Measurements from ENCODE around the gene ST7. TPM values are rescaled to one million over a fixed set of nuclear protein-coding genes. Genes with fewer than 3 reads are reported as not detected.

The ST7 gene
- polyA plus RNA-seq, 2 of the 4 experiments (the other 2 are of a cell fraction), result 16.2 to 26.0 TPM

DNA sequence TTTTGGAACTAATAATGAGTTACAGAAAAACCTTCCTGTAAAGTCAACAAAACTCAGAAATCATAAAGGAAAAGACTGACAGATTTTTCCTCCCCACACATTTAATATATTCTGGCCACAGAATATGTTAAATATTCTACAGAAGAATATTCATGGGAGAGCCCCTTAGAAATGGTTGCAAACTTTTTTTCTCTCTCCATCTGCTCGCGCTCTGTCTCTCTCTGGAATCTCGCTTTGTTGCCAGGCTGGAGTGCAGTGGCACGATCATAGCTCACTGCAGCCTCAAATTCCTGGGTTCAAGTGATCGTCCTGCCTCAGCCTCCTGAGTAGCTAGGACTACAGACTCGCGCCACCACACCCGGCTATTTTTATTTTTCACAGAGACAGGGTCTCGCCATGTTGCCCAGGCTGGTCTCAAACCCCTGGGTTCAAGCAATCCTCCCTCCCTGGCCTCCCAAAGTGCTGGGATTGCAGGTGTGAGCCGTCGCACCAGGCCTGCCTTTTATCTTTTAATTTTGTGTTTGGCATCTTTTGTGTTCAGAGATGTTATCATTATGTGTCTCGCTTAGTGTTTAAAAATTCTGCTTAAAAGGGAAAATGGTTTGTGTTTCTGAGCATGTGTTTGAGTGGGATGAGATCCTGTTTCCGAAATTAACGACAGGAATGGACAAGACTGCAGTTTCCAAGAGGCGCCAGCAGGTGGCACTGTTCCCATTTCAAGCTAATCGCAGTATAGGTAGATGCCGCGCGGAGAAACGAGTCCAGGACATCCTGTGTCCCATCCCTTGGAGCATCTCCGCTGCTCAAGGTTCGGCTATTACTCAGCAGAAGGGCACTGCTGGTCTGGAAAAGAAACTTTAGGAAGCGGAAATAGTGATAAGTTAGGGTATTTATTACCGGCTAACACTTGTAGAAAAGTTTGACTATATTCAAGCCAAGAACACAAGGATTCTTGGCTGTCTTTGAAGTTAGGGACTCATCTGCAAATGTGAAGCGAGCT, 23.1 kb upstream of the ST7 start:
- FAIRE-seq, result no peak
- CTCF ChIA-PET, result interaction anchor here (0.6 to 4.4 kb wide), 35 partner anchors 9 to 456 kb away, joined by 3 to 47 read pairs (median 5); partner anchors contain the start of gene ST7
- DNase-seq (ENCODE audit: low read depth in 1 of 2, low spot score in 1 of 2), result peak; percentile 76 to 82
- Histone ChIP-seq H3K4me3 (no peak overlapping the region), H3K27ac (no peak overlapping the region), H3K9me3 (no peaks in the 10 kb centered on the region), H3K4me2 (peak overlapping the region; percentile 57), H3K4me1 (peaks cover 5% of the 10 kb centered on the region; the same call in 1 of the 3 replicates)
- peak; percentile 89 to 95 for ATAC-seq
- TF ChIP-seq, protein P1, sequence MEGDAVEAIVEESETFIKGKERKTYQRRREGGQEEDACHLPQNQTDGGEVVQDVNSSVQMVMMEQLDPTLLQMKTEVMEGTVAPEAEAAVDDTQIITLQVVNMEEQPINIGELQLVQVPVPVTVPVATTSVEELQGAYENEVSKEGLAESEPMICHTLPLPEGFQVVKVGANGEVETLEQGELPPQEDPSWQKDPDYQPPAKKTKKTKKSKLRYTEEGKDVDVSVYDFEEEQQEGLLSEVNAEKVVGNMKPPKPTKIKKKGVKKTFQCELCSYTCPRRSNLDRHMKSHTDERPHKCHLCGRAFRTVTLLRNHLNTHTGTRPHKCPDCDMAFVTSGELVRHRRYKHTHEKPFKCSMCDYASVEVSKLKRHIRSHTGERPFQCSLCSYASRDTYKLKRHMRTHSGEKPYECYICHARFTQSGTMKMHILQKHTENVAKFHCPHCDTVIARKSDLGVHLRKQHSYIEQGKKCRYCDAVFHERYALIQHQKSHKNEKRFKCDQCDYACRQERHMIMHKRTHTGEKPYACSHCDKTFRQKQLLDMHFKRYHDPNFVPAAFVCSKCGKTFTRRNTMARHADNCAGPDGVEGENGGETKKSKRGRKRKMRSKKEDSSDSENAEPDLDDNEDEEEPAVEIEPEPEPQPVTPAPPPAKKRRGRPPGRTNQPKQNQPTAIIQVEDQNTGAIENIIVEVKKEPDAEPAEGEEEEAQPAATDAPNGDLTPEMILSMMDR (IDR thresholded peaks at IDR 0.05), result peak; percentile 95
- TF ChIP-seq CBX8 (IDR thresholded peaks at IDR 0.05), result no peak
- TF ChIP-seq EHF (CRISPR knock-in tag; IDR thresholded peaks at IDR 0.05), result no peak
- TF ChIP-seq, protein P2, sequence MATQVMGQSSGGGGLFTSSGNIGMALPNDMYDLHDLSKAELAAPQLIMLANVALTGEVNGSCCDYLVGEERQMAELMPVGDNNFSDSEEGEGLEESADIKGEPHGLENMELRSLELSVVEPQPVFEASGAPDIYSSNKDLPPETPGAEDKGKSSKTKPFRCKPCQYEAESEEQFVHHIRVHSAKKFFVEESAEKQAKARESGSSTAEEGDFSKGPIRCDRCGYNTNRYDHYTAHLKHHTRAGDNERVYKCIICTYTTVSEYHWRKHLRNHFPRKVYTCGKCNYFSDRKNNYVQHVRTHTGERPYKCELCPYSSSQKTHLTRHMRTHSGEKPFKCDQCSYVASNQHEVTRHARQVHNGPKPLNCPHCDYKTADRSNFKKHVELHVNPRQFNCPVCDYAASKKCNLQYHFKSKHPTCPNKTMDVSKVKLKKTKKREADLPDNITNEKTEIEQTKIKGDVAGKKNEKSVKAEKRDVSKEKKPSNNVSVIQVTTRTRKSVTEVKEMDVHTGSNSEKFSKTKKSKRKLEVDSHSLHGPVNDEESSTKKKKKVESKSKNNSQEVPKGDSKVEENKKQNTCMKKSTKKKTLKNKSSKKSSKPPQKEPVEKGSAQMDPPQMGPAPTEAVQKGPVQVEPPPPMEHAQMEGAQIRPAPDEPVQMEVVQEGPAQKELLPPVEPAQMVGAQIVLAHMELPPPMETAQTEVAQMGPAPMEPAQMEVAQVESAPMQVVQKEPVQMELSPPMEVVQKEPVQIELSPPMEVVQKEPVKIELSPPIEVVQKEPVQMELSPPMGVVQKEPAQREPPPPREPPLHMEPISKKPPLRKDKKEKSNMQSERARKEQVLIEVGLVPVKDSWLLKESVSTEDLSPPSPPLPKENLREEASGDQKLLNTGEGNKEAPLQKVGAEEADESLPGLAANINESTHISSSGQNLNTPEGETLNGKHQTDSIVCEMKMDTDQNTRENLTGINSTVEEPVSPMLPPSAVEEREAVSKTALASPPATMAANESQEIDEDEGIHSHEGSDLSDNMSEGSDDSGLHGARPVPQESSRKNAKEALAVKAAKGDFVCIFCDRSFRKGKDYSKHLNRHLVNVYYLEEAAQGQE (IDR thresholded peaks at IDR 0.05), result no peak
- TF ChIP-seq RAD21 (conservative IDR thresholded peaks at IDR 0.05 in 1 of 2, IDR thresholded peaks at IDR 0.05 in 1 of 2), result peak; percentile 86 to 92
- no peak for TF ChIP-seq JUN (IDR thresholded peaks at IDR 0.05)
- TF ChIP-seq POLR2AphosphoS2 (conservative IDR thresholded peaks at IDR 0.05; ENCODE audit: low read length), result no peak
- TF ChIP-seq, protein P3, sequence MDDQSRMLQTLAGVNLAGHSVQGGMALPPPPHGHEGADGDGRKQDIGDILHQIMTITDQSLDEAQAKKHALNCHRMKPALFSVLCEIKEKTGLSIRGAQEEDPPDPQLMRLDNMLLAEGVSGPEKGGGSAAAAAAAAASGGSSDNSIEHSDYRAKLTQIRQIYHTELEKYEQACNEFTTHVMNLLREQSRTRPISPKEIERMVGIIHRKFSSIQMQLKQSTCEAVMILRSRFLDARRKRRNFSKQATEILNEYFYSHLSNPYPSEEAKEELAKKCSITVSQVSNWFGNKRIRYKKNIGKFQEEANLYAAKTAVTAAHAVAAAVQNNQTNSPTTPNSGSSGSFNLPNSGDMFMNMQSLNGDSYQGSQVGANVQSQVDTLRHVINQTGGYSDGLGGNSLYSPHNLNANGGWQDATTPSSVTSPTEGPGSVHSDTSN (IDR thresholded peaks at IDR 0.05), result no peak
- no peak for TF ChIP-seq ESRRA (IDR thresholded peaks at IDR 0.05; ENCODE audit: borderline replicate concordance, low read length)
- no peak for TF ChIP-seq NR3C1 (IDR thresholded peaks at IDR 0.05)
- no peak for TF ChIP-seq TP53 (CRISPR knock-in tag; IDR thresholded peaks at IDR 0.05)
- TF ChIP-seq RNF2 (IDR thresholded peaks at IDR 0.05; ENCODE audit: borderline replicate concordance, low read depth), result no peak
- TF ChIP-seq ZFP36 (IDR thresholded peaks at IDR 0.05; ENCODE audit: borderline replicate concordance, partially characterized antibody), result no peak
- TF ChIP-seq, protein P4, sequence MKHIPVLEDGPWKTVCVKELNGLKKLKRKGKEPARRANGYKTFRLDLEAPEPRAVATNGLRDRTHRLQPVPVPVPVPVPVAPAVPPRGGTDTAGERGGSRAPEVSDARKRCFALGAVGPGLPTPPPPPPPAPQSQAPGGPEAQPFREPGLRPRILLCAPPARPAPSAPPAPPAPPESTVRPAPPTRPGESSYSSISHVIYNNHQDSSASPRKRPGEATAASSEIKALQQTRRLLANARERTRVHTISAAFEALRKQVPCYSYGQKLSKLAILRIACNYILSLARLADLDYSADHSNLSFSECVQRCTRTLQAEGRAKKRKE (CRISPR knock-in tag; IDR thresholded peaks at IDR 0.05; ENCODE audit: low read depth), result no peak
- TF ChIP-seq POLR2A (IDR thresholded peaks at IDR 0.05; ENCODE audit: low read length), result no peak
- TF ChIP-seq, protein P5, sequence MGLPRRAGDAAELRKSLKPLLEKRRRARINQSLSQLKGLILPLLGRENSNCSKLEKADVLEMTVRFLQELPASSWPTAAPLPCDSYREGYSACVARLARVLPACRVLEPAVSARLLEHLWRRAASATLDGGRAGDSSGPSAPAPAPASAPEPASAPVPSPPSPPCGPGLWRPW (IDR thresholded peaks at IDR 0.05), result no peak
- TF ChIP-seq FOXS1 (CRISPR knock-in tag; IDR thresholded peaks at IDR 0.05), result no peak
- no peak for TF ChIP-seq HOXA7 (CRISPR knock-in tag; IDR thresholded peaks at IDR 0.05)
- no peak for TF ChIP-seq CHD4 (IDR thresholded peaks at IDR 0.05; ENCODE audit: borderline replicate concordance)
- TF ChIP-seq SMC3 (IDR thresholded peaks at IDR 0.05), result peak; percentile 82
- TF ChIP-seq, protein P6, sequence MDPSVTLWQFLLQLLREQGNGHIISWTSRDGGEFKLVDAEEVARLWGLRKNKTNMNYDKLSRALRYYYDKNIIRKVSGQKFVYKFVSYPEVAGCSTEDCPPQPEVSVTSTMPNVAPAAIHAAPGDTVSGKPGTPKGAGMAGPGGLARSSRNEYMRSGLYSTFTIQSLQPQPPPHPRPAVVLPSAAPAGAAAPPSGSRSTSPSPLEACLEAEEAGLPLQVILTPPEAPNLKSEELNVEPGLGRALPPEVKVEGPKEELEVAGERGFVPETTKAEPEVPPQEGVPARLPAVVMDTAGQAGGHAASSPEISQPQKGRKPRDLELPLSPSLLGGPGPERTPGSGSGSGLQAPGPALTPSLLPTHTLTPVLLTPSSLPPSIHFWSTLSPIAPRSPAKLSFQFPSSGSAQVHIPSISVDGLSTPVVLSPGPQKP (IDR thresholded peaks at IDR 0.05; ENCODE audit: low read depth, low read length), result no peak
- TF ChIP-seq, protein P7, sequence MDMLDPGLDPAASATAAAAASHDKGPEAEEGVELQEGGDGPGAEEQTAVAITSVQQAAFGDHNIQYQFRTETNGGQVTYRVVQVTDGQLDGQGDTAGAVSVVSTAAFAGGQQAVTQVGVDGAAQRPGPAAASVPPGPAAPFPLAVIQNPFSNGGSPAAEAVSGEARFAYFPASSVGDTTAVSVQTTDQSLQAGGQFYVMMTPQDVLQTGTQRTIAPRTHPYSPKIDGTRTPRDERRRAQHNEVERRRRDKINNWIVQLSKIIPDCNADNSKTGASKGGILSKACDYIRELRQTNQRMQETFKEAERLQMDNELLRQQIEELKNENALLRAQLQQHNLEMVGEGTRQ (IDR thresholded peaks at IDR 0.05), result no peak
- TF ChIP-seq GATA3 (IDR thresholded peaks at IDR 0.05; ENCODE audit: borderline replicate concordance), result no peak
- no peak for TF ChIP-seq FOSL2 (IDR thresholded peaks at IDR 0.05)
- TF ChIP-seq FOSL2 (CRISPR knock-in tag; IDR thresholded peaks at IDR 0.05), result no peak
- WGBS (ENCODE audit: missing lambda C conversion rate), result 15% methylated on average over 25 of the region's 25 CpGs
- POLR2A ChIA-PET, result no interaction called here
